ENCODE data around the gene CDC37. TPM values are rescaled to one million over a fixed set of nuclear protein-coding genes. Genes with fewer than 3 reads are reported as not detected.

CDC37 gene
- total RNA-seq, 6 experiments from 2014 or later: 222 to 280 (median 250) TPM

DNA sequence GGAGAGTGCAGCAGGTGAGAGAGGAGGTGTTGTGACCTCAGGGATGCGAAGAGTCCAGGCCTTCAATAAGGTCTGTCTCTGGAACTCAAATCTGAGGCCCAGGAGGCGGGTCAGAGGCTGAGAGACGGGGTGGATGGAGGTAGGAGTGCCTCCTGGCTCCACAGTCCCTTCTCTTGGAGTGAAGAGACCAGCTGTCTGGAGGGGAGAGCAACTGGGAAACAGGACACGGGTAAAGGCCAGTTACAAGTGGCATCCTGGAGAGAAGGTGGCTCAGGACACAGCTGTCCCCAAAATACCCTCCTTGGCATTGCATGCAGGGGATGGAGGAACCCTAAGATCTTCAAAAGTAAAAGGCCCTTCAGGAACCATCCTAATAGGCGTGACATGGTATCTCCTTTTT lies 36.2 kb upstream of the CDC37 start:
- H3K9me3 Mint-ChIP-seq: no peaks in the 10 kb centered on the region
- no peak overlapping the region for H3K4me3 Mint-ChIP-seq
- H3K27me3 Mint-ChIP-seq (ENCODE audit: insufficient read depth): no peaks in the 10 kb centered on the region; the same call in 1 of the 2 replicates
- TF ChIP-seq, protein P1, sequence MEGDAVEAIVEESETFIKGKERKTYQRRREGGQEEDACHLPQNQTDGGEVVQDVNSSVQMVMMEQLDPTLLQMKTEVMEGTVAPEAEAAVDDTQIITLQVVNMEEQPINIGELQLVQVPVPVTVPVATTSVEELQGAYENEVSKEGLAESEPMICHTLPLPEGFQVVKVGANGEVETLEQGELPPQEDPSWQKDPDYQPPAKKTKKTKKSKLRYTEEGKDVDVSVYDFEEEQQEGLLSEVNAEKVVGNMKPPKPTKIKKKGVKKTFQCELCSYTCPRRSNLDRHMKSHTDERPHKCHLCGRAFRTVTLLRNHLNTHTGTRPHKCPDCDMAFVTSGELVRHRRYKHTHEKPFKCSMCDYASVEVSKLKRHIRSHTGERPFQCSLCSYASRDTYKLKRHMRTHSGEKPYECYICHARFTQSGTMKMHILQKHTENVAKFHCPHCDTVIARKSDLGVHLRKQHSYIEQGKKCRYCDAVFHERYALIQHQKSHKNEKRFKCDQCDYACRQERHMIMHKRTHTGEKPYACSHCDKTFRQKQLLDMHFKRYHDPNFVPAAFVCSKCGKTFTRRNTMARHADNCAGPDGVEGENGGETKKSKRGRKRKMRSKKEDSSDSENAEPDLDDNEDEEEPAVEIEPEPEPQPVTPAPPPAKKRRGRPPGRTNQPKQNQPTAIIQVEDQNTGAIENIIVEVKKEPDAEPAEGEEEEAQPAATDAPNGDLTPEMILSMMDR (IDR thresholded peaks at IDR 0.05): no peak
- no peaks in the 10 kb centered on the region; the same call in 1 of the 2 replicates for H3K4me1 Mint-ChIP-seq (ENCODE audit: low read depth)
- no peaks in the 10 kb centered on the region for H3K36me3 Mint-ChIP-seq (ENCODE audit: low read depth)
- no peak overlapping the region for H3K27ac Mint-ChIP-seq
- DNase-seq: no peak

- H3K4me1 Mint-ChIP-seq (ENCODE audit: low read depth): peaks cover 31% of the 10 kb centered on the region
- TF ChIP-seq, protein P1 (IDR thresholded peaks at IDR 0.05): no peak
- H3K4me3 Mint-ChIP-seq: peak overlapping the region; percentile 23
- peaks cover 7% of the 10 kb centered on the region for H3K27me3 Mint-ChIP-seq (ENCODE audit: insufficient read depth)
- H3K36me3 Mint-ChIP-seq (ENCODE audit: low read depth): no peaks in the 10 kb centered on the region
- H3K9me3 Mint-ChIP-seq: no peaks in the 10 kb centered on the region
- no peak overlapping the region; the same call in 1 of the 2 replicates for H3K27ac Mint-ChIP-seq
- no peak for DNase-seq
These were observed 29.8 kb upstream of the CDC37 start for GRCh38 chr19:10433131-10433536.

GRCh38 chr19:10432736-10433130 lies 29.4 kb upstream of the CDC37 start:
- Mint-ChIP-seq H3K9me3 (no peaks in the 10 kb centered on the region), H3K4me3 (peak overlapping the region; percentile 23), H3K27ac (no peak overlapping the region), H3K36me3 (ENCODE audit: low read depth) (no peaks in the 10 kb centered on the region), H3K4me1 (ENCODE audit: low read depth) (peaks cover 34% of the 10 kb centered on the region), H3K27me3 (ENCODE audit: insufficient read depth) (peaks cover 9% of the 10 kb centered on the region)
- DNase-seq: no peak
- TF ChIP-seq, protein P1 (IDR thresholded peaks at IDR 0.05): no peak

DNA sequence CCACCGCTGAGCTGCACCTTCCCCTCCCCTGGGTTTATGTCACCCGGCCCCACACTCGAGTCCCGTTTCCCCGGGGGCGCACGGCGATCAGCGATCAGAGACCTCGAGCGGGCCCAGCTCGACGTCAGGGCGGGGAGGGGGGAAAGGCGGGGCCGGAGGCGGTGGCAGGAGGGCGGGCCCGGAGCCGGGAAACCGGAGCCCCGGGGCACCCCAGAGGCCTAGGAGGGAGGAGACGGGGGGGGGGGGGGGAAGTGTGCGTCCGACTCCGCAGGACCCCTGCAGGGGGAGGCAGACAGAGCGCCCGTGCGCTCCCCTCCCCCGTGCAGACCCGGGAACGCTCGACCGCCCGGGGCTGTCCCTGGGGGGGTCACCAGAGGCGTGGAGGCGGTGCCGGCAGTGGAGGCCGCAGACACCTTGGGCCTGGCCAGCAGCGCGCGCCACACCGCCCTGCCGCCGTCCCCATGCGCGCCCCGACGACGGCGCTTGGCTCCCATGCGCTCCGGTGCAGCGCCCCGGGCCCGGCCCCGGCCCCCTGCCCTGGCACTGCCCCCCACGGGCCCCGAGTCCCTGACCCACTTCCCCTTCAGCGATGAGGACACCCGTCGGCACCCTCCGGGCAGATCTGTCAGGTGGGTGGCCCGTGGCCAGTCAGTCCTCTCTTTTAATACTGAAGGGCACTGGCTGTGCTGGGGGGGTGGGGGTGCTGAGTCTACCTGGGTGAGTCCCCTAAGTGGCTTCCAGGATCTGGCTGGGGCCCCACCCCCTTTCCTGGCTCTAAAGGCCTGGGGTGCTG lies 28.8 kb upstream of the CDC37 start:
- H3K4me3 Mint-ChIP-seq: peak overlapping the region; percentile 91
- no peaks in the 10 kb centered on the region for H3K9me3 Mint-ChIP-seq
- H3K4me1 Mint-ChIP-seq (ENCODE audit: low read depth): peaks cover 34% of the 10 kb centered on the region
- H3K27ac Mint-ChIP-seq: peak overlapping the region; percentile 89; the same call in 1 of the 2 replicates
- no peak for DNase-seq
- H3K27me3 Mint-ChIP-seq (ENCODE audit: insufficient read depth): peaks cover 10% of the 10 kb centered on the region
- H3K36me3 Mint-ChIP-seq (ENCODE audit: low read depth): no peaks in the 10 kb centered on the region
- TF ChIP-seq, protein P1 (IDR thresholded peaks at IDR 0.05): no peak

DNA sequence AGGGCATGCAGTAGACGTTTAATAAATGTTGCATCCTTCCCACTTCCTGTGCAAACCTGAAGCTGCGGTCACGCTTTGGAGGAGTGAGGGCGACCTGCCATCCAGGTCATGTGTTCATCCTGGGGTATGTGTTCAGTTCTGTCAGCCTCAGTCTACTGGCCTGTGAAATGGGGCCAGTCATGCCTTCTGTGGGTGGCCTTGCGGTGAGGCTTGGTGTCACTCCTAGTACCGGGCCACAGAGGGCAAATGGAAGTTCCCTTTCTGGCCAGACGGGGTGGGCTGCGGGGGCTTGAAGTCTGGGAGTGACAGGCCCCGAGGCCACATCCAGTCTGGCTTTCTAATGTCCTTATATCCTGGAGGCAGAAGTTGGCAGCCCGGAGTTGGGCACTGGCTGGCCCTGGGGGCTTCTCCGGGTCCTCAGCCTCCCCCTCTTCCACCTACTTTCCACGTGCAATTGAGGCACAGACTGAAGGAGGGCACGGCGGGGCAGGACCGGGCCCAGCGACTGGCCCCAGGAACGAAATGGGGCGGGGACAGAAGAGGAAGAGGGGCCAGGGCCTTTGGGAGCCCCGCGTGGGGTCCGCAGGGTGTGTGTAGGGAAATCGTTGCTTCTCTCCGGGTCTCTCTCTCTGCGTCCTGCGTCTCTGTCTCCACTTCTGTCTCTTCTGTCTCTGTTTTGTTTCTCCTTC lies 28.1 kb upstream of the CDC37 start:
- H3K4me1 Mint-ChIP-seq (ENCODE audit: low read depth): peaks cover 34% of the 10 kb centered on the region
- no peak for DNase-seq
- no peaks in the 10 kb centered on the region for H3K36me3 Mint-ChIP-seq (ENCODE audit: low read depth)
- H3K9me3 Mint-ChIP-seq: no peaks in the 10 kb centered on the region
- TF ChIP-seq, protein P1 (IDR thresholded peaks at IDR 0.05): peak; percentile 21; the same call in 1 of the 2 replicates
- H3K4me3 Mint-ChIP-seq: peak overlapping the region; percentile 91
- peaks cover 10% of the 10 kb centered on the region for H3K27me3 Mint-ChIP-seq (ENCODE audit: insufficient read depth)
- peak overlapping the region; percentile 89 for H3K27ac Mint-ChIP-seq
